ENCODE measurements around the gene RALB.
"Not testable (repeated sequence)": the region's sequence is repeated elsewhere in the genome, so short reads cannot be mapped to it uniquely, and the experiment has no call there.

Gene RALB

DNA sequence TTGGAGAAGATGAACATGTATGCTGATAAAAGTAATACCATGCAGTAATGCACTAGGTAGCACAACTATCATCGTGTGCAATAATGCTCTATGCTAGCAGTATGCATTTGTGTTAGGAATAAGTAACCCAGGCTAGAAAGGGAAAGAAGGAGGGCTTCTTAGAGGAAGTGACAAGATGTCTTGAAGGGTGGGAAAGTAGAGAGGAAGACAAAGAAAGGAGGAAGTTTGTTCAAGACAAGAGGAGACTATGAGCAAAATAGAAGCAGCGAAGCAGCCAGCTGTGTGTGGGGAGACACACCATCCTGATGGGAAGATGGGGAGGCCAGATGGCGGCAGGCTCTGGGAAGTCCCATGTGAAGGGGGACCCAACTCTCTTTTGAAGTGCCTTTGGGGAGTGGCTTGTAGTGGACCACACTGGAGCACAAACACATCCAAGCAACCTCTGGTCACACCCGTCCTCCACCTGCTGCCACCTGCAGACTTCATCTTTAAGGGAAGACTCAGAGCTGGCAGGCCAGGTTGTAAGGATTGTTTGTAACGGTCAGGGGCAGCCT lies 53.4 kb downstream of the RALB start:
- TF ChIP-seq, protein P1, sequence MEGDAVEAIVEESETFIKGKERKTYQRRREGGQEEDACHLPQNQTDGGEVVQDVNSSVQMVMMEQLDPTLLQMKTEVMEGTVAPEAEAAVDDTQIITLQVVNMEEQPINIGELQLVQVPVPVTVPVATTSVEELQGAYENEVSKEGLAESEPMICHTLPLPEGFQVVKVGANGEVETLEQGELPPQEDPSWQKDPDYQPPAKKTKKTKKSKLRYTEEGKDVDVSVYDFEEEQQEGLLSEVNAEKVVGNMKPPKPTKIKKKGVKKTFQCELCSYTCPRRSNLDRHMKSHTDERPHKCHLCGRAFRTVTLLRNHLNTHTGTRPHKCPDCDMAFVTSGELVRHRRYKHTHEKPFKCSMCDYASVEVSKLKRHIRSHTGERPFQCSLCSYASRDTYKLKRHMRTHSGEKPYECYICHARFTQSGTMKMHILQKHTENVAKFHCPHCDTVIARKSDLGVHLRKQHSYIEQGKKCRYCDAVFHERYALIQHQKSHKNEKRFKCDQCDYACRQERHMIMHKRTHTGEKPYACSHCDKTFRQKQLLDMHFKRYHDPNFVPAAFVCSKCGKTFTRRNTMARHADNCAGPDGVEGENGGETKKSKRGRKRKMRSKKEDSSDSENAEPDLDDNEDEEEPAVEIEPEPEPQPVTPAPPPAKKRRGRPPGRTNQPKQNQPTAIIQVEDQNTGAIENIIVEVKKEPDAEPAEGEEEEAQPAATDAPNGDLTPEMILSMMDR (IDR thresholded peaks at IDR 0.05): no peak
- TF ChIP-seq ZFX (IDR thresholded peaks at IDR 0.05; ENCODE audit: borderline replicate concordance): no peak

DNA sequence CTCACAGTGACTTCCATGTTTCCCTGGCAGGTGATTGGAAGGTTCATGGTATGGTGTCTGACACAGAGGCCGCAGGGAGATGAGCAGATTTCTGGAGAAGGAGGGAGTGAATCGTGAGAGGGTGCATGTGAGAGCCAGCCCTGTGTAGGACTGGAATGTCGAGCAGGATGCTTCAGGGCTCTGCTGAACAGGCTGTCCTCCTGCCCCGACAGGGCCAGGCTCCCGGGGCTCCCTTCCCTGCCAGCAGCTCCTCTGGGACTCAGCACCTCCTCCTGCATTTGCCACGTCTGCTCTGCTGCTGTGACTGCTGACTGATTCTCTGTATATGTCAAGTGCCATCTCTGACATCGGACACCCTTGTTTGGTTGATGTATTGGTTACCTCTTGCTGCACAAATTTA lies 54.8 kb downstream of the RALB start:
- no peak overlapping the region for H3K27ac ChIP-seq
- TF ChIP-seq ZFX (IDR thresholded peaks at IDR 0.05; ENCODE audit: borderline replicate concordance): no peak
- TF ChIP-seq, protein P1 (IDR thresholded peaks at IDR 0.05): no peak

More for the DNA sequence above, 53.4 kb downstream of the RALB start:
- H3K27ac ChIP-seq: no peak overlapping the region

DNA sequence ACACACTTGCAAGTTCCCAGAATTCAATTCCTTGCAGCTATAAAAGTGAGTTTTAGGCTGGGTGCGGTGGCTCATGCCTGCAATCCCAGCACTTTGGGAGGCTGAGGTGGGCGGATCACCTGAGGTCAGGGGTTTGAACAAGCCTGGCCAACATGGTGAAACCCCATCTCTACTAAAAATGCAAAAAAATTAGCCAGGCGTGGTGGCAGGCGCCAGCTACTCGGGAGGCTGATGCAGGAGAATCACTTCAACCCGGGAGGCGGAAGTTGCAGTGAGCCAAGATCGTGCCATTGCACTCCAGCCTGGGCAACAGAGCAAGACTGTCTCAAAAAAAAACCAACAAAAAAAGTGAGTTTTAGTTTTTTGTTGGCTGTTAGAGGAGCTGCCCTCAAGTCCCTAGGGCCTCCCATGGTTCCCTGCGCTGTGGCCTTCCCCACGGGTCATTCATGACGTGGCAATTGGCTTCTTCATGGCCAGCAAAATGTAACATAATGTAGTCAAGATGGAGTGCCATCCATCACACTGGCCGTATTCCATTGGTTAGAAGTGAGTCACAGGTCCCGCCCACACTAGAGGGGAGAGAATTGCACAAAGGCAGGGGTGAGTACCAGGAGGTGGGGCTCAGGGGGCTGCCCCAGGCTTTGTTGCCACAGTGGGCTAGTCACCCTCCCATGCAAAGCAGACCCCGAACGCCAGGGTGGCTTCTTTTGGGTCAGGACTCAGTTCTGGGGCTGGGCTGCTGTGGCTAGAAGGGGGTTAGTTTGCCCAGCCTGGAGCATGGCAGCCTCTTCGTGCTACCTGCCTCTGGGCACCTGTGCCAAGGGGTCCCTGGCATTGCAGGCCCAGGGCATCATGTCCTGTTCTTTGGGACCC lies 55.6 kb downstream of the RALB start:
- no peak for TF ChIP-seq ZFX (IDR thresholded peaks at IDR 0.05; ENCODE audit: borderline replicate concordance)
- TF ChIP-seq, protein P1 (IDR thresholded peaks at IDR 0.05): no peak
- no peak overlapping the region for H3K27ac ChIP-seq

DNA sequence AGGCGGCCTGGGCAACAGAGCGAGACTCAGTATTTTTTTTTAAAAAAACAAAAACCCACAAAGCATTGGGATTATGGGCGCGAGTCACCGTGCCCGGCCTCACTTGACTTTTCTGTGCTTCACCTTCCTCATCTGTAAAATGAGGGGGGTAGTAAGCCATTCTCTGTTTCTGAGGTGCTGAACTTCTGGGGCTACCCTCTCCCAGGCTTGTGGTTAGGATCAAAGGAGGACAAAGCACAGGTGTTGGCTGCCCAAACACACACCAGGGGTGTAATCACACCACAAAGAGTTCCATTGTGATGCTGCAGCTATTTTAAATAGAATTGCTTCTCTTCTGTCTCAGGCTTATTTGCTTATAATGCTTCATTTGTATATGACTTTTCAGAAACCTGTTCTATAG lies 57.5 kb downstream of the RALB start:
- TF ChIP-seq, protein P1 (IDR thresholded peaks at IDR 0.05): no peak
- H3K27ac ChIP-seq: no peak overlapping the region

DNA sequence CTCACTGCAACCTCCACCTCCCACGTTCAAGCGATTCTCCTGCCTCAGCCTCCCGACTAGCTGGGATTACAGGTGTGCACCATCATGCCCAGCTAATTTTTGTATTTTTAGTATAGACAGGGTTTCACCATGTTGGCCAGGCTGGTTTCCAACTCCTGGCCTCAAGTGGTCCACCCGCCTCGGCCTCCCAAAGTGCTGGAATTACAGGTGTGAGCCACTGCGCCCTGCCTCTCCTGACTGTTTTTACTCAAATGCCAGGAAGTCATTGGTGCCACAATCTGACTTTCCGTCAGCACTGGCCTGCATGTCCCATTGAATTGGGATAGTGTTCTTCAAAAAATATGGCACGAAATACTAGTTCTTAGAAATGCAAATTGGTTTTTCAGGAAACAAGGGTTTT lies 58.2 kb downstream of the RALB start:
- not testable (repeated sequence) for H3K27ac ChIP-seq

DNA sequence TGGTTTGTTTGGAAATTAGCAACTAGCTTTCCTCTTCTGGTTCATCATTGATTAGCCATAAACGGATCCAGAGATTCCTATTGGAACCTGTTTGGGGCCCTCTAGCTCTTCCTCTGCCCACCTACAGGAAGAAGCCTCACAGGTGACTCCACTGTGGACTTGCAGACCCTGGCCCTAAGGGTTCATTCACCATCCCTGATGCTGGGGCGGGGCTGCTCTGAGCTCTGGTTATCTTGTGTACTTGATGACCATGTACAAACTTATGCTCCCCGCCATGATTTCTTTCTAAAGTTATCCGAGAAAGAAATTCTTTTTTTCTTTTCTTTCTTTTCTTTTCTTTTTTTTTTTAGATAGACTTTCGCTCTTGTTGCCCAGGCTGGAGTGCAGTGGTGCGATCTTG lies 59.4 kb downstream of the RALB start:
- TF ChIP-seq, protein P1 (IDR thresholded peaks at IDR 0.05): no peak
- TF ChIP-seq ZFX (IDR thresholded peaks at IDR 0.05; ENCODE audit: borderline replicate concordance): no peak
- H3K27ac ChIP-seq: no peak overlapping the region

DNA sequence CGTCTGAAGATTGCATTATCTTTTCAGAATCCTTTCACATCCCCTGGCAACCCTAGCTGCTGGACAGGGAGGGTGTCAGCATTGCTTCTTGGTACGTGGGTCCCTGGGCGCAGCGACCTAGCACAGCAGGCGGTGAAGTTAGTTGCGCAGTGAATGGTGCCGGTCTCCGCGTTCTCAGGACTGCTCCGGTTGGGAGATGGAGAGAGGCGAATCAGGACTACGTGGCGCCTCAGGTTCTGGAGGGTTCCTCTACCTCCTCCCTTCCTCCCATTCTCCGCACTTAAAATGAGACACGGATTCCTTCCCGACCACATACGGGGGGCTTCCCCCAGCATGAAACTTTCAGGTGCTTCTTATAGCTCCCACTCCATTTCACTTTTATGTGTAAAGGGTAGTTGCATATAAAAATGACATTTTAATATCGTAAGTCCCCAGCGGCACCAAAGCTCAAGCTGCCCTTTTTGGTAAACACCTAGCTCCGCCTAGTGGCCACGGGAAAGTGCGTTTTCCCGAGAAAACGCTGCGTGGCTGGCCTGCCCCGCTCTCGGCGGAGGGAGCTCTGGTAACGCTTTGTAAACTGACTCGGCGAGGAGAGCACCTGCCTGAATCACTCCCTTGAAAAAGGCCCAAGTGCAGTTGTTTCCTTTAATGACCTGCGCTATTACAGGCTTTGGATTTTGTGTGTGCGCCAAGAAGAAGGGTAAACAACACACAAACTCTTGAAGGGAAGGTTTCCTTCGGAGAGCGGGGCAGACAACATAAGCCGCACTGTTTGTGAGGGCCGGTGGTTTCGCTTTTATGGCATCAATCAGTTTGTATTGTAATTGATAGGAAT lies 60.4 kb downstream of the RALB start:
- no peak overlapping the region for H3K27ac ChIP-seq
- no peak for TF ChIP-seq ZFX (IDR thresholded peaks at IDR 0.05; ENCODE audit: borderline replicate concordance)
- TF ChIP-seq, protein P1 (IDR thresholded peaks at IDR 0.05): peak; percentile 83
